Left hindlimb (tissue), 1 donor: ENCODE data around the gene ARIH2.
A peak's percentile ranks its signal among the peaks of the same experiment; 100 is the strongest.

Source experiments
- DNase-seq: peaks from one replicate; pipeline ENCODE4 v3.0.0-alpha.2; 2018

ARIH2 gene

DNA sequence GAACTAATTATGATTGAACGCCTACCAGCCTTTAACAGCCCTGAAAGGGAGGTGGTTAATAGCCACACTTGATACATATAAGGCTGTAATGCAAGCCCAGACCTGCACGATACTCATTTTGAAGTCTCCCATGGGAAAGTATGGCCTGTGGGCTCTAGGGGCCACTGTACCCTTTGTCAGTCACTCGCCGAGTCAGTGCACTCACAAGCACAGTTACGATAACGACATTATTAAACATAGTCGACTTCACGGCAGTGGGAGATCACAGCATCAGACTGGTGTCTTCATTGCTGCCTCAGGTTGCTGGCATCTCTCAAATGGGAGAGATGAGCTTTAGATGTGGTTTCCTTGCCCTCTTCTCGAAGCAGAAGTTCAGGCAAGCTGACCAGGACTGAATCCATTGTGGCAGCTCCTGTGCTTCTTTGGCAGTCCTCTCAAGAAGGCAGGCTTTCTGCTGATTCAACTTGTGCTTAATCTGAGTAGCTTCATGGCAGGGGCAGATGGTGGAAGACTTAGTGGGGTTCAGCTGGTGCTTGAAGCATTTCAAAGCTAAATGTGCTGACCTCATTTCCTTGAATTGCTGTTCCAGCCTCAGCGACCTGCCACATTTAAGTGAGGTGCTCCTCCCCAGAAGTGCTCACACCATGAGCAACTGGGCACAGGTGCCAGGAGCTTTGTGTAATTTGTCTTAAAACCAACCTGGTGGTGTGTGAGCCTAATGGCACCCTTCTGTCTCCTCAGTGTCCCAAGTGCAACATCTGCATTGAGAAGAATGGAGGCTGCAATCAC lies 55.6 kb downstream of the ARIH2 start:
- no peak for DNase-seq

DNA sequence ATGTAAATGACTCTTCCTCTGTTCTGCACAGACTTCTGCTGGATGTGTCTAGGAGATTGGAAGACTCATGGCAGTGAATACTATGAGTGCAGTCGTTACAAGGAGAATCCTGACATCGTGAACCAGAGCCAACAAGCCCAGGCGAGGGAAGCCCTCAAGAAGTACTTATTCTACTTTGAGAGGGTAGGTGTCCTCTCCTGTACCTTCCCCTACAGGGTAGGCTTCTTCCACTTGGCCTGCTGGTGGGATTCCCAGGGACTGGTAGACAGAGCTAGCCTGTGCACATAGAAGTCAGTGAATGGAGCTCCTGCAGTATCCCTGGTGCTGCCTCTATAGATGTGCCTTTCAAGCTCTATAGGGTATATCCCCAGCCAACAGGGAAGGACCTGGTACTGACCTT lies 60.8 kb downstream of the ARIH2 start:
- no peak for DNase-seq

DNA sequence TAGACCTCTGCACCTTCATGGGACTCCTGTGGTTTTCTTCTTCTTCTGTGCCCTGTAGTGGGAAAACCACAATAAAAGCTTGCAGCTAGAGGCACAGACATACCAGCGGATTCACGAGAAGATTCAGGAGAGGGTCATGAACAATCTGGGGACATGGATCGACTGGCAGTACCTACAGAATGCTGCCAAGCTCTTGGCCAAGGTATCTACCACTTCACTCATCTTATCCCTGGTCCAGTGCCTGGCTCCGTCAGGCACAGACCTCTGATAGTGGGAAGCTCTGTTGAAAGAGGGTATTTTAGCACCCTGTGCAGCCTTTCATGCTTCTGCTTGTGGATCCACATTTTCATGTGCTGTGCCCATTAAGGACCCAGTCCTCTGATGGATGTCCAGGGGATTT lies 61.7 kb downstream of the ARIH2 start:
- DNase-seq = no peak

DNA sequence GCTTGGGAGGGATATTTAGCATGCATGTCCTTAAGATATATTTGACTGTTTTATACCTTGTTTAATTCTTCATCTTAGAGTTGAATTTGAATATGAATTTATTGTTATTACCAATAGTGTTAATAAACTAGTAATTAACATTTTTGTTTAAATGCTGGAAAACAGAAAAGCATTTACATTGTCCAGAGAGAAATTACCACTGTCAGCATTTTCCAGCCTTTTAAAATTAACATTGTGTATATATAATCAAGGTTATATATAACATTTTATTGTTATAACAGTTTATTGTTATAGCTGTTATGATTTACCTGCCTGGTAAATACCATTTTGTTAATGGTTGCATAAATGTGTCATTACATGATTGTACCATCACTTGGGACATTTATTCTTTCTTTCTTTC lies 63.4 kb downstream of the ARIH2 start:
- no peak for DNase-seq

DNA sequence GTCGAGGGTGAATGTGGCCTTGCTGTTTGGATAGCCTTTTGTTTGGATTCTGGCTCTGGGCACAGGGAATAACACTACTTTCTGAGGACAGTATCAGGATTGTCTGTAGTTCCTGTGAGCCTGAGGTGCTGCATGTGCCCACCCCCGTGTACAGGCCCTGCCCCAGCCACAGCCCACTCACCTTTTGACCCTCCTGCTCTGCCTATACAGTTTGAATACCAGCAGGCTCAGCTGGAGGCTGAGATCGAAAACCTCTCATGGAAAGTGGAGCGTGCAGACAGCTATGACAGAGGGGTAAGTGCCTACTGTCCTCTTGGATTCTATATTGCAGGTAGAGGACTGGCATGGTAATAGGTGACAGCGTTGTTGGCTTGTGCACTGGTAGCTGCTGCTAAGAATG lies 64.0 kb downstream of the ARIH2 start:
- peak; percentile 16 for DNase-seq

DNA sequence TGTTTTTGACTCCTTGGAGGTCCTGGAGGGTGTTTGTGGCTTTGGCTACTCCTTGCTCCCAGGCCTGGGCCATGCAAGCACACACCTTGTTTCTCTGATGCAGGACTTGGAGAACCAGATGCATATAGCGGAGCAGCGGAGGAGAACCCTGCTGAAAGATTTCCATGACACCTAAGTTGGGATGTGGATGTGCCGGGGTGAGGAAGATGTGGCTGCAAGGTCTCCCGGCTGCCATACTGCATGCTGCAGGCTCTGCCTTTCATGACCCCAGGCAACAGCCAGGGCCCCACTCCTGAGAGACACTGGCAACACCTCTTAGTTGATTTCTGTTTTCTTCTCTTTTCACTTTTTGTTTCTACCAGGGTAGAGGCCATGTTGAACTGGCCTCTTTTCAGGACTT lies 64.5 kb downstream of the ARIH2 start:
- no peak for DNase-seq

DNA sequence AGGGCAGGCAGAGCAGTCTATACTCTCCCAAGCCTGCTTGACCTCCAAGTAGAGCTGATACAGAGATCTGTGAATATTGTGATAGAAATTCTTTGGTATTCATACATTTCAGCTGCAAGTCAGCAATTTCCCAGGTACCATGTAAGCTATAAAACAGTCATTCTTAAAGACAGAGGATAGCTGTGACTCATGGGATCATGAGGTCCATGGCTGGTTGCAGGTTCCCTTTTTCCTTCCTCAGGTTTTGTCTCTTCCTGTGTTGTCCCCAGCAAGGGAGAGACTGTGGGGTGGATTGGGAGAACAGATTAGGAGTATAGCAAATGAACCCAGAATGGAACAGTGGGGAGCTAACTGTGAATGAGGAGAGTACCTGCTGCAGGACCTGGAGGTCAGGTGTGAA lies 66.0 kb downstream of the ARIH2 start:
- peak; percentile 17 for DNase-seq

DNA sequence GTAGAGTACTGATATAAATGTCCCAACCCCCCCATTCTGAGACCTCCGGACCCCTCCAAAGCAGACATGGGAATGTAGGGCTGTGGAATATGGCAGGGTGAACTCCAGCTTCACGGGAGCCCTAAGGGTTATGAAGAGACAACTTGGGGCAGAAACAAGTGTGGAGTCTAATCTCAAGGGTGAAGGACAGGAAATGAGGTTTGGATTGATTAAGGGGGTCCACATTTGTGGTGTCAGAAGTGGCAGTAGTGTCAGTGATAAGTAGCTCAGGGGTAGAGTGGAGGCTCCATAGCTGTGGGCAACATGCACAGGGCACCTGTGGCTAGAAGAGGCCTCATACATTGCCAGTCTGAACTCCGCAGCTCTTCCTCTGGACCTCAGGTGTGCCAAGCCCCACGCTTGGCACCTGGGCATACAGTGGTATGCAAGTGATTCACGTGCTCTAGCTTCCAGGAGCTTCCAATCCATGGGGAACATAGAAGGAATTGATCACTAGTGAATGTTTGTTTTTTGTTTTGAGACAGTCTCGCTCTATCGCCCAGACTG lies 67.3 kb downstream of the ARIH2 start:
- peak; percentile 19 for DNase-seq

DNA sequence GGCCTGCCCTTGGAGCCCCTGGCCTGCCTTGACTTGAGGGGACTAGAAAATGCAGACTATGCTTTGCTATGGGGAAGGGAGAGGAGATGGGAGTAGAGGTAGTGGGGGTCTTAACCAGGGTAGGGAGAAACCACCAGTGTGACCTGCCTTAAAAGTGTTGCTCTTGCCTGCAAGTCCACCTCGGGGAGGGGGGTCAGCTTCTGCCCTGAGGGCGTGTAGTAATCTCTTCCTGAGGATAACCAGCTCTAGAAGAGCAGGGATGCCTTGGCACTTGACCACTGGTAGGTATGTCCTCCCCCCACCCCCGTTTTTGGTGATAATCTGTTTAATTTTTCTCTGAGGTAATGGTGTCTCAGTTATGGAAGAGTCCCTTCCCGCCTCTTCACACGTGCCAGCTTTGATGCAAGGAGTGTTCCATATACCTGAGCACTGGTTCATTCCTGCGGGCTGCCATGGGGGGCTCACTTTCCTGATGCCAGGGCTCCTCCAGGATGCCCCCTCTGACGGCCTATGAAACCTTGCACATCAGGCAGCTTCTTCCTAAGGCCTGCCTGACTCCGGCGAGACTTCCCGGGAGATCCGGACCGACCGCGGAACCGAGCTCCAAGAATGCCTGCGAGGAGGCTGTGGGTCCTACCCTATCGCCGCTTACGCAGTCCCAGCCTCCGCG lies 70.6 kb downstream of the ARIH2 start:
- DNase-seq = peak; percentile 31

DNA sequence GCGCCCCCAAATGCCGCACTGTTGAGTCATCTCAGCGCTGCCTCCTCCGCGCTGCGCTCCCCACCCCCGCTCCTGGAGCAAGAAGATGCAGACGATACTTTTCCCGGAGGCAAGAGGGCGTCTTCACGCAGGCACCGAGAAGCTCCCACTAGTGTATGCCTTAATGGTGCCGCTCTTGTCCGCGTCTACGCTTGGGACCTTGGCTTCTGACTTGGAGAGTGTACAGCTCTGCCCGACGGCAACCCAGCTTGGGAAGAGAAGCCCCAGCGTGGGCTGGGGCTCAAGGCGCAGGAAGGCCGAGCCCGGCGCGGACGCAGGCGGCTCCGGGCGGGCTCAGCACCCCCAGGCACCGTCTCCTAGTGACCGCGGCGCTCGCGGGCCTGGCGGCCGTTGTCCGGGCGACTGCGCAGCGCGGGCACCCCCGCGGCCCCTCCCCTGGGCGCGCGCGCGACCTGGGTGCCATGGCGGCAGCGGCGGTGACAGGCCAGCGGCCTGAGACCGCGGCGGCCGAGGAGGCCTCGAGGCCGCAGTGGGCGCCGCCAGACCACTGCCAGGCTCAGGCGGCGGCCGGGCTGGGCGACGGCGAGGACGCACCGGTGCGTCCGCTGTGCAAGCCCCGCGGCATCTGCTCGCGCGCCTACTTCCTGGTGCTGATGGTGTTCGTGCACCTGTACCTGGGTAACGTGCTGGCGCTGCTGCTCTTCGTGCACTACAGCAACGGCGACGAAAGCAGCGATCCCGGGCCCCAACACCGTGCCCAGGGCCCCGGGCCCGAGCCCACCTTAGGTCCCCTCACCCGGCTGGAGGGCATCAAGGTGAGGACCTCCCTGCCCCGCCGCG lies 71.4 kb downstream of the ARIH2 start, which contains the start of gene P4HTM:
Gene P4HTM (plus strand): TSS at position 446 of the 840 bp plus-strand sequence. CDS start 16 bp downstream, at position 462.
- DNase-seq = peak; percentile 92

DNA sequence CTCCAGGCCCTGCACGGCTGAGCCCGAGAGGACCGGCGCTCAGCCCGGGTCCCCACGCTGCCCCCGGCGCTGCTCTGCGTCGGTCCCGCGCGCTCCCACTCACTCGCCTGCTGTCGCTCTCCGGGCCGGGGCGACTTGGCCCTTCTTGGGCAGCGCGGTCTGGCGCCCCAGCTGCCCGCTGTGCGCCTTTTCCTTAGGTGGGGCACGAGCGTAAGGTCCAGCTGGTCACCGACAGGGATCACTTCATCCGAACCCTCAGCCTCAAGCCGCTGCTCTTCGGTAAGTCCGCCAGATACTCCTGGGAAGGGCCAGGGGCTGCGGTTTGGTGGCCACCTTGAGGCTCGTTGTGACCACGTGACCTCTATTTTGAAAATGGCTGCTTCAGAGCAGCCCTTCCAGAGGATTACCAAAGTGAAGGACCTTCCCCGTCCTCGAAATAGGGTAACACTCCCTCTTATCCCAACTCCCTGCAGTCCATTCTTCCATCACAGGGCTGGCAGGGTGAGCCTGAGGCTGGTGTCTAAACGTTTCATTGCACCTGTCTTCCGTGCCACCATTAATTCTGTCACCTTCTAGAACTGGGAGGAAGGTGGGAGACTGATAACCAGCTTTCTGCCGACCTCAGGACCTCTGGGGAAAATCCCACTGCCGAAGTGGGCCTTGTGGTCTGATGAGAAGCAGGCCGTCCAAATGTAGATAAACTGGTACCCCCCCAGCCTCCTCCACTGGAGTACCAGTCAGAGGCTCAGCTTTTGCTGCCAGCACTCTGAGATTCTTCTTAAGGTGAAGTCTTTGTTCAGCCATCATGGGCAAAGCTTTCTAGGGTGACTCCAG lies 72.2 kb downstream of the ARIH2 start:
- DNase-seq = peak; percentile 38

DNA sequence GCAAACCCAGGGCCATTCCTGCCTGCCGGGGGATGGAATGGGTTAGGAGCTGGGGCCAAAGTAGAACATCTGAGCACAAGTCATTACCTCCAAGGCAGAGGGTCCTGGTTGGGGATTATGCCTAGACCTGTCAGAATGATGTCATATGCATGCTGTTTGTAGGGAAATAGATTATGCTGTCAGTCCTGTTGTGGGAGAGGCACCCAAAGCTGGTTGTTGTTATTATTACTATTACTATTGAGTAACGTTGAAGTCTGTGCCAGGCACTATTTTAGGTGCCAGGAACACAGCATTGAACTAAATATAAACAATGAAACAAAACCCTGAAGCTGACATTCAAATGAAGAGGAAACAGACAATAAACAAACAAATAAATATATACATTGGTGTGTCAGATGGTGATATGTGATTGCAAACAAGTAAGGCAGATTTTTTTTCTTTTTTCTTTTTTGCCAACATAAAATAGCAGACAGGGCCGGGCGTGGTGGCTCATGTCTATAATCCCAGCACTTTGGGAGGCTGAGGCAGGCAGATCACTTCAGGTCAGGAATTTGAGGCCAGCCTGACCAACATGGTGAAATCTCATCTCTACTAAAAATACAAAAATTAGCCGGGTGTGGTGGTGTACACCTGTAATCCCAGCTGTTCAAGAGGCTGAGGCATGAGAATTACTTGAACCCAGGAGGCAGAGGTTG lies 73.4 kb downstream of the ARIH2 start:
- DNase-seq = no peak

DNA sequence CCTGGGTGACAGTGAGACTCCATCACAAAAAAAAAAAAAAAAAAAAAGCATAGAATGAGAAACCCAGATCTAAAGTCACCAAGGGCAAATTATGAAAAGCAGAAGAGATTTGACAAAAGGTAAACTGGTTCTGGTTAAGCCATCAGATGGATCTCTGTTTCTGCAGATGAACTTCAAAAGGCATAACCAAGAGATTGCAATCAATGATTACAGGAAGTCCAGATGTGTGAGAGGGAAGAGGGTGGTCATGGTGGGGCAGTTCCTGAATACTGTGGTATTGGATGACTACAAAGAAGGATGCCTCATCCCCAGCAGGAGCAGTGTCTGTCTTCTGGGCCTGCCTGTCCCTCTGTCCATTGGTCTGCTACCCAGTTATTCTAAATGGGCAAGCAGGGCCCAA lies 75.2 kb downstream of the ARIH2 start:
- DNase-seq = no peak

DNA sequence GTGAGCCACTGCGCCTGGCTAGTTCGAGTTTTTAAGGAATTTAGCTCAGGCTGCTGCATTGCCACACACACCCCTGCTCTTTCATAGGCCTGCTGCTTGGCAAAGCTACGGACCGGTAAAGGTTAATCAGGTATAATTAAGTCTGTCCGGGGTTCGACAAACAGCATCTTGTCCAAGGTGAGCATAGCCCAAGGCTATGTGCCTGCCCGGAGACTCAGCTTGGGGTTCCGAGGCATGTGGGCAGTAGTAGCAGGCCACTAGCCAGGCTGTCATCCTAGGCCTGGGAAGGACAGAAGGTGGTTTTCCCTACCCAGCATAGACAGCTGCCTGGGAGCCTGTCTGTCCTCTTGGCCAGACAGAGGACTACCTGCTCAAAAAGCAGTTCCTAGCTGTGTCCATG lies 78.0 kb downstream of the ARIH2 start:
- peak; percentile 12 for DNase-seq

DNA sequence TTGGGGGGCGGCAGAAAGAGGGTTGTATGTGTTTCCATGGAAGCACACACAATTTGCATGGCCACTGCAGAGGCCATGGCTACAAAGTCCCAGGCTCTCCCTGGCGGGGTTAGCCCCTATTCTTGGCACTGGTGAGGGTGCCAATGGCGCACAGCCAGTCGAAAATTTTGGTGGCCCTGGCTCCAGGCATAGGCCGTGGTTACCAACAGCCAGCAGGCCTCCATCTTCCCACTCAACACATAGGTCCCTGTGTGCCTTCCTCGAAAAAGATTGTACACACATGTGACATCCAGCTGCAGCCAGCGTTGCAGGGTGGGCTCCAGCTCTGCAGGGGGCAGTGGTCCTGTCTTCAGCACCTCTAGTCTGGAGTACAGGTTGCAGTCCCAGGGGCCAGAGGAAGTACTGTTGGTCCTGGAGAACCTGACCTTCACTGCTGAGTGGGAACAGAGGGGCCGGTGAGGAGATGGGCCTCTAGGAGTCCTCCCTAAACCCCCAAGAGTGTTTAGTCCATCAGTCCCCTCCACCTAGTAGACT lies 78.5 kb downstream of the ARIH2 start:
- DNase-seq = peak; percentile 14

DNA sequence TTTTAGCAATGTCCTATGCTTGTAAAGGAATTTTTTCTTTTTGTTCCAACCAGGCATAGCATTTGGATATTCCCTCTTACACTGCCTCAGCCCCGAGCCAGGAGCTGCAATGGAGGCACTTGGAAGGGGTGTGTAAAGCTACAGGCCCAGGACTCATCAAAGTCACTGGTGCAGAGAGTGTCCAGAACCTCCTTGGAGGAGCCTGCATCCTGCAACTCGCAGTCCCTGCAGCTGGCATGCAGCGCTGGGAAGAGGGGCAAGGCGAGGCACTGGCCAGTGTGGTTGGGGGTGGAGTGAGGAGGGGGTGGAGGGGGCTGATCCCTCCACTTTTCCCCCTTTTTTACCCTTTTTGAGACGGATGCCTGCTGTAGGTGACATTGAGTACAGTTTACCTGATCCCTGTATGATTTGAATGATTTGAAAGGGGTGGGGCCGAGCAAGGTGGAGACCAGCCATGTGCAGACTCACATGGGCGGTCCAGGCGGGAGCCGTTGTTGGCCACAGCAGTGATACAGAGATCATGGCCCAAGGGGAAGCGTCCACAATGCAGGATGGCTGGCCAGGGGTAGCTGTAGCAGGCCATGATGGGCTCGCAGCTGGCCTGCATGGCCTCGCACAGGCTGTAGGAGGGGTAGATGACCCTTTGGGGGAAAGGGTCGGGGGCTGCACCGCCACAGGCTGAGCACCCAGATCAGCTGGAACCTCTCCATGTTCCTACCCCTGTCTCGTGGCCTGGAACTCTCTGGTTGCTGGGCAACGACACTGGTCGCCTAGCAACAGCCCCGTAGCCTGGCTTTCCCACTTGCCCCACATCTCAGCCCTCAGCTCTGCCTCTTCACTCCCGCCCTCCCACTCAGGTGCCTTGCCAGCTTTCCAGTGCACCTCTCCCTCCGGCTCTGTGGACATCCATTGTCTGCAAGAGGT lies 79.3 kb downstream of the ARIH2 start:
- peak; percentile 25 for DNase-seq

DNA sequence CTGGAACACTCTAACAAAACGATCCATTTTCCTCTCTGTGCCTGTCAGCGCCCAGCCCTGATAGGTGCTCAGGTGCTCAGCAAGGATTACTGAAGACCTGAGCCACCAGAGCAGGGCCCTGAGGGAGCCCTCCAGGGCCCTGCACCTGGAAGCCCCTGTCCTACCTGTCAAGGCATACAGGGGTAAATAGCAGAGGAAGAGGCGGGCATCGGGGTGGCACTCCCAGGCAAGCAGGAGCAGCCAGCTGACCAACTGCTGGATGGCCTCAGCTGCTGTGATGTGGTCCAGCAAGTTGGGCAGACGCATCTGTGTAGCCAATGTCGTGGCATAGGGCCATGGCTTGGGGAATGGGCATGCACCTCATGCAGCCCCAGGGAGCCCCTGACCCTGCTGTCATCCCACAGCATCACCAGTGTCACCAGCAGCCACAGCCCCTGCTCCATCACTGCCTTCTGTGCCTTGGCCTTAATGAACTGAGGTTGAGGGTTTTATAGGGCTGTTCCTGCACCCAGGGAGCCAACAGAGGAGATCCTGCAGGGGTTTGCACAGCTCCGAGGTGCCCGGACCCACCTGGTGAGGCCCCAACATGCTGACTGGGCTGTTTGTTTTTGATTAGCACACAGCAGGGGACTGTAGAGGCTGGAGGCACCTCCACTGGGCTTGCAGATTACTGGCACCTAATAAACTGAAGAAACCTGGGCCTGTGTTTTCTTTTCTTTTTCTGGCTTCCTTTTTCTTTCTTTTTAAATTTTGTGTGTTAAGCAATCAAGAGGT lies 80.6 kb downstream of the ARIH2 start:
- DNase-seq = peak; percentile 14

DNA sequence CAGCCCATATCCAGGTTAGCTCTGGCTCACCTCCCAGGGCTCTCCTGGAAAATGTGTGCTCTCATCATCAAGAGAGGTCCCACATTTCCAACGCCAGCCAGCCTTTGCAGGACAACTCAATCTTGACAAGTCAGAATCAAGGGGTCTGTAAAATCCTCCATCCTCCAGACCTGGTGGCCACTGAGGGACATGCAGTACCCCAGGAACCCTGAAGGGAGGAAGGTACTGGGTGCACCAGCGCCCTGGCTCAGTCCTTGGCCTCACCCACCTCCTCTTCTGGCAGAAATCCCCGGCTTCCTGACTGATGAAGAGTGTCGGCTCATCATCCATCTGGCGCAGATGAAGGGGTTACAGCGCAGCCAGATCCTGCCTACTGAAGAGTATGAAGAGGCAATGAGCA lies 82.5 kb downstream of the ARIH2 start:
- peak; percentile 12 for DNase-seq
